ENCODE measurements around the gene PYGO2.
"Not testable (repeated sequence)": the region's sequence is repeated elsewhere in the genome, so short reads cannot be mapped to it uniquely, and the experiment has no call there.

Gene PYGO2

GRCh38 chr1:154940213-154940560 lies 21.4 kb downstream of the PYGO2 start:
- DNase-seq, result no peak

GRCh38 chr1:154938604-154939399 lies 22.8 kb downstream of the PYGO2 start:
- no peak for DNase-seq

GRCh38 chr1:154937988-154938386 lies 23.6 kb downstream of the PYGO2 start:
- DNase-seq, result no peak

- peak; percentile 92 for DNase-seq
These were observed 24.2 kb downstream of the PYGO2 start for GRCh38 chr1:154937085-154937987.

GRCh38 chr1:154936555-154937084 lies 25.0 kb downstream of the PYGO2 start, which contains the start of gene PMVK:
Gene PMVK, minus strand, starts transcription at chr1:154936719. Its CDS starts 34 bp downstream, at chr1:154936685.
- peak; percentile 93 for DNase-seq

GRCh38 chr1:154935749-154936554 lies 25.6 kb downstream of the PYGO2 start:
- DNase-seq, result no peak

GRCh38 chr1:154934358-154934948 lies 27.1 kb downstream of the PYGO2 start:
- DNase-seq, result no peak

GRCh38 chr1:154931940-154932487 lies 29.6 kb downstream of the PYGO2 start:
- no peak for DNase-seq

- no peak for DNase-seq
These were observed 35.4 kb downstream of the PYGO2 start for GRCh38 chr1:154926201-154926600.

- no peak for DNase-seq
These were observed 36.0 kb downstream of the PYGO2 start for GRCh38 chr1:154925335-154926170.

- DNase-seq, result no peak
These were observed 37.9 kb downstream of the PYGO2 start for GRCh38 chr1:154923695-154924094.

- DNase-seq, result no peak
These were observed 48.3 kb downstream of the PYGO2 start for GRCh38 chr1:154913273-154913672.

- no peak for DNase-seq
These were observed 48.8 kb downstream of the PYGO2 start for GRCh38 chr1:154912755-154913154.

- DNase-seq, result no peak
These were observed 49.7 kb downstream of the PYGO2 start for GRCh38 chr1:154911691-154912550.

- no peak for DNase-seq
These were observed 50.7 kb downstream of the PYGO2 start for GRCh38 chr1:154910851-154911250.

- no peak for DNase-seq
These were observed 52.6 kb downstream of the PYGO2 start for GRCh38 chr1:154908937-154909336.

- DNase-seq, result not testable (repeated sequence)
These were observed 53.5 kb downstream of the PYGO2 start for GRCh38 chr1:154908129-154908528.
